Endothelial cell of umbilical vein (primary cell): ENCODE measurements around the gene CFAP73. TPM values are rescaled to one million over a fixed set of nuclear protein-coding genes. Genes with fewer than 3 reads are reported as not detected.

ENCODE experiments used
- BruUV-seq: library from RNA; stranded (reverse); fragments of 400-500 nt; replicated peaks from 2 replicates; lab custom pipeline; 2021; lab: Mats Ljungman, UMichigan
- CTCF ChIA-PET: fragments of 300-600, 350-600 bp; sonication (Branson Sonifier 250); formaldehyde crosslinking; loops from one replicate; lab custom pipeline; 2021; ENCODE audit warnings: antibody characterized with exemption, inconsistent platforms; lab: Charles Lee
- POLR2A ChIA-PET: fragments of 300-600, 350-600 bp; sonication (Branson Sonifier 250); formaldehyde crosslinking; loops from one replicate; lab custom pipeline; 2021; ENCODE audit warnings: antibody characterized with exemption, inconsistent platforms; lab: Charles Lee
- DNase-seq: peaks from one replicate; pipeline ENCODE4 v3.0.0-alpha.2; 2011; ENCODE audit warnings: low read depth, low spot score
- FAIRE-seq: peaks from 2 replicates; lab custom pipeline; 2011; peaks lifted over from hg19 to GRCh38; lab: Jason Lieb, UNC
- H2AFZ ChIP-seq: 2 replicates; pipeline ENCODE4 v1.6.0; 2012; ENCODE audit warnings: low read depth, low read length, control low read depth, inconsistent platforms
- H3K27ac ChIP-seq: 2 replicates; pipeline ENCODE4 v1.5.1; 2011; ENCODE audit warnings: low read depth, mild to moderate bottlenecking, control low read depth, low read length, moderate library complexity; ENCODE audit not compliant: insufficient read depth
- H3K27me3 ChIP-seq, 2 experiments: 2 replicates each; pipeline versions ENCODE4 v1.6.0 to v1.6.1; 2011; ENCODE audit warnings: low read length in 2 of 2, mixed read lengths in 1 of 2; ENCODE audit not compliant: control insufficient read depth in 2 of 2, insufficient read depth in 2 of 2
- H3K36me3 ChIP-seq, 2 experiments: 2 replicates in 1 of 2; 3 replicates in 1 of 2; pipeline ENCODE4 v1.5.1; 2011; ENCODE audit warnings: low read length in 2 of 2, mild to moderate bottlenecking in 1 of 2, moderate library complexity in 1 of 2; ENCODE audit not compliant: control insufficient read depth in 2 of 2, insufficient read depth in 2 of 2; ENCODE audit errors: extremely low read depth in 1 of 2
- H3K4me1 ChIP-seq: 3 replicates; pipeline ENCODE4 v1.5.1; 2011; ENCODE audit warnings: mild to moderate bottlenecking, low read length; ENCODE audit not compliant: control insufficient read depth, insufficient read depth; ENCODE audit errors: extremely low read depth
- H3K4me2 ChIP-seq: 2 replicates; pipeline ENCODE4 v1.6.1; 2011; ENCODE audit warnings: low read length, control low read depth, mixed read lengths; ENCODE audit not compliant: insufficient read depth
- H3K4me3 ChIP-seq, 3 experiments: fragments of 200-600 bp in 1 of 3; sonication (generic), shearing (Covaris generic) in 1 of 3; replicated peaks in 1 of 3; 2 replicates each; pipeline ENCODE4 v1.5.1; 2011 to 2016; ENCODE audit warnings: control low read depth in 3 of 3, low read length in 3 of 3, mild to moderate bottlenecking in 2 of 3, inconsistent platforms in 1 of 3, low read depth in 1 of 3, moderate library complexity in 1 of 3; ENCODE audit not compliant: insufficient read depth in 1 of 3
- H3K79me2 ChIP-seq: 2 replicates; pipeline ENCODE4 v1.6.0; 2012; ENCODE audit warnings: low read length, inconsistent platforms; ENCODE audit not compliant: control insufficient read depth, insufficient read depth
- H3K9ac ChIP-seq: replicated peaks from 2 replicates; pipeline ENCODE3; 2011; ENCODE audit warnings: low read length, control low read depth; ENCODE audit not compliant: insufficient read depth; ENCODE audit errors: extremely low read depth
- H3K9me1 ChIP-seq: replicated peaks from 3 replicates; pipeline ENCODE4 v1.6.0; 2011; ENCODE audit warnings: mild to moderate bottlenecking, low read length; ENCODE audit not compliant: control insufficient read depth, insufficient read depth; ENCODE audit errors: extremely low read depth
- H3K9me3 ChIP-seq: replicated peaks from 2 replicates; pipeline ENCODE4 v1.5.1; 2012; ENCODE audit warnings: low read length, inconsistent platforms; ENCODE audit not compliant: control insufficient read depth, insufficient read depth
- H4K20me1 ChIP-seq: replicated peaks from 2 replicates; pipeline ENCODE3; 2011; ENCODE audit warnings: mild to moderate bottlenecking, low read length; ENCODE audit not compliant: control insufficient read depth, insufficient read depth; ENCODE audit errors: extremely low read depth
- CTCF ChIP-seq, 2 donors: IDR thresholded peaks; 1 replicate in 1 of 2; 2 replicates in 1 of 2; pipeline ENCODE4 v1.5.1; 2011; ENCODE audit warnings: low read length in 2 of 2, mild to moderate bottlenecking in 2 of 2, moderate library complexity in 2 of 2, control low read depth in 1 of 2, inconsistent platforms in 1 of 2, low read depth in 1 of 2; ENCODE audit not compliant: insufficient read depth in 1 of 2; ENCODE audit errors: extremely low read depth in 1 of 2
- EZH2 ChIP-seq: IDR thresholded peaks from 2 replicates; pipeline ENCODE4 v1.6.1; 2012; ENCODE audit warnings: borderline replicate concordance, low read depth, mild to moderate bottlenecking, moderate library complexity, low read length, inconsistent platforms; ENCODE audit not compliant: severe bottlenecking
- GATA2 ChIP-seq: IDR thresholded peaks from 2 replicates; pipeline ENCODE4 v1.7.0; 2011; ENCODE audit warnings: low read depth, mild to moderate bottlenecking, moderate library complexity, mixed read lengths, low read length; ENCODE audit not compliant: insufficient read length, insufficient read depth
- JUN ChIP-seq: IDR thresholded peaks from 2 replicates; pipeline ENCODE4 v1.6.1; 2011; ENCODE audit warnings: borderline replicate concordance, low read depth; ENCODE audit not compliant: insufficient read length, insufficient read depth
- MYC ChIP-seq: IDR thresholded peaks from one replicate; pipeline ENCODE4 v1.6.1; 2011; ENCODE audit warnings: mild to moderate bottlenecking, low read depth, low read length
- POLR2AphosphoS5 ChIP-seq: IDR thresholded peaks from 2 replicates; pipeline ENCODE4 v1.6.1; 2012; ENCODE audit warnings: low read depth, mild to moderate bottlenecking, control low read depth, low read length, moderate library complexity; ENCODE audit not compliant: insufficient read depth
- dilution Hi-C: fragments of 300-500 bp; cut with MboI; formaldehyde crosslinking; loops from one replicate; pipeline ENCODE4 v1.15.0; 2019; ENCODE audit warnings: low sequenced_read_pairs; ENCODE audit not compliant: extremely low pct_ligation_motif_present
- intact Hi-C: fragments of 100-400 bp; cut with micrococcal nuclease; formaldehyde crosslinking; loops from one replicate; pipeline ENCODE4 v1.10.0; 2022
- polyA plus RNA-seq, 4 experiments: library from polyadenylated mRNA; depleted of rRNA in 3 of 4; stranded (reverse) in 3 of 4; unstranded in 1 of 4; fragments of >200 nt; gene quantifications; 2 replicates each; pipeline versions ENCODE4 v1.2.1 to v1.2.3, GENCODE V29; 2011 to 2012; ENCODE audit warnings: missing spikeins in 1 of 4
- total RNA-seq: library from RNA; stranded (reverse); gene quantifications from 2 replicates; pipeline ENCODE4 v1.2.3, GENCODE V29; 2021

The CFAP73 gene
- total and polyA plus RNA-seq, 2 donors (not counting 3 experiments of a cell fraction or from before 2014, with no cell fraction given), result not detected

- BruUV-seq, result no TSS peak
- ChIA-PET CTCF (interaction anchor here (1.2 to 1.7 kb wide), 3 partner anchors 12 to 316 kb away, joined by 4 to 6 read pairs (median 4); no protein-coding TSS in a partner anchor), POLR2A (no interaction called here)
- no peaks in the 10 kb centered on the region for H4K20me1 ChIP-seq
- H3K36me3 ChIP-seq, result no peaks in the 10 kb centered on the region
- no peak overlapping the region for H2AFZ ChIP-seq
- H3K9me3 ChIP-seq, result no peaks in the 10 kb centered on the region
- no peak overlapping the region for H3K27ac ChIP-seq
- intact Hi-C loops (no loop called here), dilution Hi-C loops (no loop called here)
- H3K4me1 ChIP-seq, result no peaks in the 10 kb centered on the region
- FAIRE-seq, result no peak
- no peak for TF ChIP-seq EZH2
- no peak for TF ChIP-seq MYC
- TF ChIP-seq CTCF (IDR thresholded peaks at IDR 0.05; ENCODE audit: extremely low read depth in 1 of 2, insufficient read depth in 1 of 2, low read depth in 1 of 2, low read length in 2 of 2), result no peak
- no peak for TF ChIP-seq JUN
- no peak for TF ChIP-seq GATA2
- TF ChIP-seq POLR2AphosphoS5, result no peak
- no peak for DNase-seq
- no peaks in the 10 kb centered on the region for H3K9me1 ChIP-seq
- H3K4me3 ChIP-seq, result no peak overlapping the region
- no peak overlapping the region for H3K4me2 ChIP-seq
- H3K27me3 ChIP-seq, result peaks cover 0 to 1% of the 10 kb centered on the region in 2 experiments
- H3K9ac ChIP-seq, result no peak overlapping the region
- no peaks in the 10 kb centered on the region for H3K79me2 ChIP-seq
These were observed 39.5 kb upstream of the CFAP73 start for GRCh38 chr12:113109872-113110599.
